ENCODE measurements around the gene FAU. TPM values are rescaled to one million over a fixed set of nuclear protein-coding genes. Genes with fewer than 3 reads are reported as not detected.

The FAU gene
- total and polyA plus RNA-seq, 4 donors = 334 to 1,580 (median 978) TPM

DNA sequence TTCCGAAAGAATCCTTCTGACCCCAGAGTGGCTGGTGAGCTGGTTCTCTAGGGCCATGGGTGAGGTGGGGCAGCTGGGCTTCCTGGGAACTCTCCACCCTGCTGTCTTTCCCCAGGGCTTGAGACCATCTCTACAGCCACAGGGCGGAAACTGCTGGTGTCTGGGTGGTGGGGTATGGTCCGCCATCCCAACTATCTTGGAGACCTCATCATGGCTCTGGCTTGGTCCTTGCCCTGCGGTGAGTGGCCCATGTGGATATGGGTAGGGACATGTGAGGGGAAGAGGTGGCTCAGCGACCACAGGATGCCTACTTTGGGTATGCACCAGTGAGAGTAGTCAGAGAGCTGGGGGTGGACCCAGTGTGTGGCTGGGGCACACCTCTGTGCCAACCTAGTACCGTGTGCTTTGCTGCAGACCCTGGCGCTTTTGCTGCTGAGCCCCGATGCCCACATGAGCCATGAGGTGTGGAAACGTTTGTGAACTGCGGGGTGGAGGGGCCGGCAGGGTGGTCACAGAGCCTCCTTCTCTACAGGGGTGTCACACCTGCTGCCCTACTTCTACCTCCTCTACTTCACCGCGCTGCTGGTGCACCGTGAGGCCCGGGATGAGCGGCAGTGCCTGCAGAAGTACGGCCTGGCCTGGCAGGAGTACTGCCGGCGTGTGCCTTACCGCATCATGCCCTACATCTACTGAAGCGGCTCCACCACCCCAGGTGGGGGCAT, 6.4 kb downstream of the FAU start:
- Histone ChIP-seq H3K27me3 (ENCODE audit: control insufficient read depth in 3 of 3, insufficient read depth in 3 of 3, low read length in 2 of 3) (peaks cover 0 to 3% (median 0%) of the 10 kb centered on the region in 3 donors), H3K9me3 (ENCODE audit: control insufficient read depth in 4 of 4, insufficient read depth in 3 of 4, low read length in 3 of 4) (no peaks in the 10 kb centered on the region), H3K4me3 (no peak overlapping the region), H3K36me3 (ENCODE audit: control insufficient read depth in 4 of 4, insufficient read depth in 4 of 4, low read length in 4 of 4) (peaks cover 8 to 23% (median 14%) of the 10 kb centered on the region in 4 donors), H3K27ac (ENCODE audit: low read depth in 1 of 2, low read length in 1 of 2) (no peak overlapping the region), H3K9ac (ENCODE audit: insufficient read depth in 1 of 2, low read length in 2 of 2) (no peak overlapping the region), H3K4me1 (ENCODE audit: control insufficient read depth in 5 of 5, insufficient read depth in 5 of 5, low read length in 5 of 5) (peaks cover 3 to 34% (median 9%) of the 10 kb centered on the region in 5 donors)
- TF ChIP-seq, protein P1, sequence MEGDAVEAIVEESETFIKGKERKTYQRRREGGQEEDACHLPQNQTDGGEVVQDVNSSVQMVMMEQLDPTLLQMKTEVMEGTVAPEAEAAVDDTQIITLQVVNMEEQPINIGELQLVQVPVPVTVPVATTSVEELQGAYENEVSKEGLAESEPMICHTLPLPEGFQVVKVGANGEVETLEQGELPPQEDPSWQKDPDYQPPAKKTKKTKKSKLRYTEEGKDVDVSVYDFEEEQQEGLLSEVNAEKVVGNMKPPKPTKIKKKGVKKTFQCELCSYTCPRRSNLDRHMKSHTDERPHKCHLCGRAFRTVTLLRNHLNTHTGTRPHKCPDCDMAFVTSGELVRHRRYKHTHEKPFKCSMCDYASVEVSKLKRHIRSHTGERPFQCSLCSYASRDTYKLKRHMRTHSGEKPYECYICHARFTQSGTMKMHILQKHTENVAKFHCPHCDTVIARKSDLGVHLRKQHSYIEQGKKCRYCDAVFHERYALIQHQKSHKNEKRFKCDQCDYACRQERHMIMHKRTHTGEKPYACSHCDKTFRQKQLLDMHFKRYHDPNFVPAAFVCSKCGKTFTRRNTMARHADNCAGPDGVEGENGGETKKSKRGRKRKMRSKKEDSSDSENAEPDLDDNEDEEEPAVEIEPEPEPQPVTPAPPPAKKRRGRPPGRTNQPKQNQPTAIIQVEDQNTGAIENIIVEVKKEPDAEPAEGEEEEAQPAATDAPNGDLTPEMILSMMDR (IDR thresholded peaks at IDR 0.05; ENCODE audit: control extremely low read depth, extremely low read depth) = no peak
- DNase-seq (no peak), ATAC-seq (ENCODE audit: insufficient read depth, low FRiP score) (no peak)
- WGBS, 2 donors = 94 to 95% methylated on average over 21 of the region's 21 CpGs

DNA sequence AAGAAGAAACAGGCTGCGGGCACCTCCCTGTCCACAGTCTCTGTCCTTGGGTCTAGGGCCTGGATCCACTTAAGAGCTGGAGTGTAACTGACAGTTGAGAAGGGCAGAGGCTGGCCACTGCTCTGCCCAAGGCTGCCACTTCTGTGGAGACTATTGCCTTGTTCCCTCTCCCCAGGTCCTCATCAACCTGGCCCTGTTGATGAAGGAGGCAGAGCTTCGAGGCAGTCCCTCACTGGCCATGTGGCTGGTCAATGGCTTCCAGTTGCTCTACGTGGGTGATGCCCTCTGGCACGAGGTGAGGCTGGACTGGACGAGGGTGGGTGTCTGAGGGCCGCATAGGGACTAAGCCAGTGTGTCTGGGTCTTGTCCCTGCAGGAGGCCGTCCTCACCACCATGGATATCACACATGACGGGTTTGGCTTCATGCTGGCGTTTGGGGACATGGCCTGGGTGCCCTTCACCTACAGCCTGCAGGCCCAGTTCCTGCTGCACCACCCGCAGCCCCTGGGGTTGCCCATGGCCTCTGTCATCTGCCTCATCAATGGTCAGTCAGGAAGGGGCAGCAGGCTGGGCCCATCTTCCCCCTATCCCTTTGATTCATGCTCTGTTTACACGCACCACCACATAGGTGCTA, 7.3 kb downstream of the FAU start:
- ATAC-seq (ENCODE audit: insufficient read depth, low FRiP score) (no peak), DNase-seq (no peak)
- peaks cover 3 to 15% (median 10%) of the 10 kb centered on the region in 4 donors for H3K36me3 ChIP-seq (ENCODE audit: control insufficient read depth in 4 of 4, insufficient read depth in 4 of 4, low read length in 4 of 4)
- no peaks in the 10 kb centered on the region for H3K9me3 ChIP-seq (ENCODE audit: control insufficient read depth in 4 of 4, insufficient read depth in 3 of 4, low read length in 3 of 4)
- WGBS, 2 donors = 93% methylated on average over 11 of the region's 11 CpGs
- peaks cover 0 to 3% (median 0%) of the 10 kb centered on the region in 3 donors for H3K27me3 ChIP-seq (ENCODE audit: control insufficient read depth in 3 of 3, insufficient read depth in 3 of 3, low read length in 2 of 3)
- no peak overlapping the region for H3K27ac ChIP-seq (ENCODE audit: low read depth in 1 of 2, low read length in 1 of 2)
- H3K4me1 ChIP-seq (ENCODE audit: control insufficient read depth in 5 of 5, insufficient read depth in 5 of 5, low read length in 5 of 5) = peaks cover 3 to 37% (median 9%) of the 10 kb centered on the region in 5 donors
- no peak overlapping the region for H3K4me3 ChIP-seq
- TF ChIP-seq, protein P1 (IDR thresholded peaks at IDR 0.05; ENCODE audit: control extremely low read depth, extremely low read depth) = no peak
- no peak overlapping the region for H3K9ac ChIP-seq (ENCODE audit: insufficient read depth in 1 of 2, low read length in 2 of 2)

DNA sequence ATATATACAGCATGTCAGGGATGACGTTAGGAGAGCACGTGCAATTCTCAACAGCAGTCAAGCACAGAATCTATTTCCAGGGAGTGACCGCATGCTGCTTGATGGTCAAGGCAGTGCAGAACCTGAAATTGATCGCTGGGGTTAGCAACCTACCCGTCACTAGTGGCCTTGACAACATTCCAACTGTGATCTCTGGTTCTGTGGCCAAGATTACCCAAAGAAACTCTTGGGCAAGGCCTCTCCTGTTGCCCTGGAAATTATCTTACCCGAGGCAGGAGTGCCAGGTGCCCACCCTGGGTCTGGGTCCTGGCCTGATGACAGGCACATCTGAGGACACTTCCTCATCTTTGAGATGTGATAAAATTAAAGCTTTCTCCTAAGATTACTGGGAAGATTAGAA, 8.1 kb downstream of the FAU start:
- H3K4me1 ChIP-seq (ENCODE audit: control insufficient read depth in 5 of 5, insufficient read depth in 5 of 5, low read length in 5 of 5) = peaks cover 3 to 37% (median 9%) of the 10 kb centered on the region in 5 donors
- DNase-seq (no peak), ATAC-seq (ENCODE audit: insufficient read depth, low FRiP score) (no peak)
- H3K9me3 ChIP-seq (ENCODE audit: control insufficient read depth in 4 of 4, insufficient read depth in 3 of 4, low read length in 3 of 4) = no peaks in the 10 kb centered on the region
- 75 to 80% methylated on average over 6 of the region's 6 CpGs for WGBS, 2 donors
- no peak overlapping the region for H3K27ac ChIP-seq (ENCODE audit: low read depth in 1 of 2, low read length in 1 of 2)
- TF ChIP-seq, protein P1 (IDR thresholded peaks at IDR 0.05; ENCODE audit: control extremely low read depth, extremely low read depth) = no peak
- peaks cover under 1 to 17% (median 14%) of the 10 kb centered on the region in 4 donors for H3K36me3 ChIP-seq (ENCODE audit: control insufficient read depth in 4 of 4, insufficient read depth in 4 of 4, low read length in 4 of 4)
- no peak overlapping the region for H3K9ac ChIP-seq (ENCODE audit: insufficient read depth in 1 of 2, low read length in 2 of 2)
- H3K4me3 ChIP-seq = no peak overlapping the region
- peaks cover 0 to 3% (median 0%) of the 10 kb centered on the region in 3 donors for H3K27me3 ChIP-seq (ENCODE audit: control insufficient read depth in 3 of 3, insufficient read depth in 3 of 3, low read length in 2 of 3)
